ENCODE measurements around the gene NFIB.

Gene NFIB

DNA sequence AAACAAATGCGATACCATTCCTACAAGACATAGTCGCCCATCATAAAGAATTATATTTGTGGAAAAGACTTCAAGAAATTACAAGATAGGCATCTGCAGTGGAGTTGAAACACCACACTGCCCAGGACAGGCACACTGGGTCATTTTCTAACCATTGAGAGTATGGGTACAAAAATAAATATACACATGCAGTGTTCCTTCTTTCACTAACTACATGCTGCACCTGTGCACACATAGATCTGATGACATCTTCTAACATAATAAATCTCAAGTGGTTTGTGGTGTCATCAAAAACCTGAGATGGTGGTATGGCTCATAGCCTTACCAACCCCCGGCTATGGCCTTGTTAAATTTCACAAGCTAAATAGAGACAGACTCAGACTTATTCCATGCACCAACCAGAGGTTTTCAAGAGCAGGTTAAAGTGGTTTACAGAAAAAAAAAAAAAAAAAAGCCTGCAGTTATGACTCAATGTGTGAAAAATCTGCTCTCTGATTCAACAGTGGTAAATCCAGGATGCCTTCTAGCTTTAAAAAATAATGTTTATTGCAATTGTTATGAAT lies 12.4 kb upstream of the NFIB start:
- H3K4me3 ChIP-seq (ENCODE audit: low read depth, low read length): no peak overlapping the region
- TF ChIP-seq, protein P1, sequence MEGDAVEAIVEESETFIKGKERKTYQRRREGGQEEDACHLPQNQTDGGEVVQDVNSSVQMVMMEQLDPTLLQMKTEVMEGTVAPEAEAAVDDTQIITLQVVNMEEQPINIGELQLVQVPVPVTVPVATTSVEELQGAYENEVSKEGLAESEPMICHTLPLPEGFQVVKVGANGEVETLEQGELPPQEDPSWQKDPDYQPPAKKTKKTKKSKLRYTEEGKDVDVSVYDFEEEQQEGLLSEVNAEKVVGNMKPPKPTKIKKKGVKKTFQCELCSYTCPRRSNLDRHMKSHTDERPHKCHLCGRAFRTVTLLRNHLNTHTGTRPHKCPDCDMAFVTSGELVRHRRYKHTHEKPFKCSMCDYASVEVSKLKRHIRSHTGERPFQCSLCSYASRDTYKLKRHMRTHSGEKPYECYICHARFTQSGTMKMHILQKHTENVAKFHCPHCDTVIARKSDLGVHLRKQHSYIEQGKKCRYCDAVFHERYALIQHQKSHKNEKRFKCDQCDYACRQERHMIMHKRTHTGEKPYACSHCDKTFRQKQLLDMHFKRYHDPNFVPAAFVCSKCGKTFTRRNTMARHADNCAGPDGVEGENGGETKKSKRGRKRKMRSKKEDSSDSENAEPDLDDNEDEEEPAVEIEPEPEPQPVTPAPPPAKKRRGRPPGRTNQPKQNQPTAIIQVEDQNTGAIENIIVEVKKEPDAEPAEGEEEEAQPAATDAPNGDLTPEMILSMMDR (IDR thresholded peaks at IDR 0.05; ENCODE audit: borderline replicate concordance, insufficient read depth, low read depth, low read length): no peak

- TF ChIP-seq, protein P1 (IDR thresholded peaks at IDR 0.05; ENCODE audit: borderline replicate concordance, insufficient read depth, low read depth, low read length): no peak
- H3K4me3 ChIP-seq (ENCODE audit: low read depth, low read length): no peak overlapping the region
Measured at GRCh38 chr9:14325147-14325546, 11.2 kb upstream of the NFIB start.

GRCh38 chr9:14323985-14324650 lies 10.2 kb upstream of the NFIB start:
- no peak overlapping the region for H3K4me3 ChIP-seq (ENCODE audit: low read depth, low read length)
- TF ChIP-seq, protein P1 (IDR thresholded peaks at IDR 0.05; ENCODE audit: borderline replicate concordance, insufficient read depth, low read depth, low read length): no peak

GRCh38 chr9:14323083-14323971 lies 9.4 kb upstream of the NFIB start:
- H3K4me3 ChIP-seq (ENCODE audit: low read depth, low read length): peak overlapping the region; percentile 74
- TF ChIP-seq, protein P1 (IDR thresholded peaks at IDR 0.05; ENCODE audit: borderline replicate concordance, insufficient read depth, low read depth, low read length): no peak

GRCh38 chr9:14322211-14323082 lies 8.5 kb upstream of the NFIB start:
- TF ChIP-seq, protein P1 (IDR thresholded peaks at IDR 0.05; ENCODE audit: borderline replicate concordance, insufficient read depth, low read depth, low read length): peak; percentile 6; the same call in 1 of the 2 replicates
- peak overlapping the region; percentile 74 for H3K4me3 ChIP-seq (ENCODE audit: low read depth, low read length)

DNA sequence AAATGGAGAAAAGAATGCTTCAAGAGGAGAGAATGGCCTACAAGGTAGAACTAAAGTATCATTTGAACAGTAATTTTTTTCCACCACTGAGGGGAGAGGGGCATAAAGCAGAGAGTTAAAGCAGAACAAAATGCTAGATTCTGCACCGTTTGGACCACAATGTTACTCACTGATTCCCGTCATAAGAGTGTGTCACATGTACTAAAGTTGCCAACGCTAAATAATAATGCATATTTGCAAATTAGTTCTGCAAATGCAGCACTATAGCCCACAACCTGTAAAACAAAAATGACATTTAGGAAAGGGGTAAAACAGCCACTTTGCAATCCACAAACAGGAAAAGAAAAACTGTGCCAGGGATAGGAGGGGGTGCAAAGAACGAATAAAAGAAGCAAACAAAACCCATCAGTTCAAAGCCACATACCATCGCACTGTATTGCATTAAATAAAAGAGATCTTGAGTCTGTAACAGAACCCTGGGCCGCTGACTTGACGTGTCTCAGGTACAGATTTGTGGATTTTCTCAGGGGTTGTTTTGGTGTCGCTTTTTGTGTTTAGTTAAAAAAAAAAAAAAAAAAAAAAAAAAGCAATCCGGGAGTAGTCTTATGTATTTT lies 7.7 kb upstream of the NFIB start:
- H3K4me3 ChIP-seq (ENCODE audit: low read depth, low read length): peak overlapping the region; percentile 74
- TF ChIP-seq, protein P1 (IDR thresholded peaks at IDR 0.05; ENCODE audit: borderline replicate concordance, insufficient read depth, low read depth, low read length): no peak
